ENCODE measurements around the gene GPX5.

Gene GPX5

GRCh38 chr6:28563430-28564095 is 37.9 kb downstream of the GPX5 start:
- no peak for DNase-seq

GRCh38 chr6:28565823-28566526 is 40.3 kb downstream of the GPX5 start:
- DNase-seq, result no peak

GRCh38 chr6:28566527-28567252 is 41.0 kb downstream of the GPX5 start:
- no peak for DNase-seq

- no peak for DNase-seq
Measured at GRCh38 chr6:28567506-28567905, 41.8 kb downstream of the GPX5 start.

GRCh38 chr6:28568515-28569108 is 42.9 kb downstream of the GPX5 start:
- no peak for DNase-seq

- DNase-seq, result no peak
Measured at GRCh38 chr6:28569748-28570147, 44.1 kb downstream of the GPX5 start.

GRCh38 chr6:28580475-28580874 is 54.8 kb downstream of the GPX5 start:
- no peak for DNase-seq

- no peak for DNase-seq
Measured at GRCh38 chr6:28583463-28583862, 57.8 kb downstream of the GPX5 start.

Data from CD4-positive, alpha-beta T cell treated with Interferon gamma for 1 hour (primary cell).